ENCODE results near the gene ADAMTSL4. TPM values are rescaled to one million over a fixed set of nuclear protein-coding genes. Genes with fewer than 3 reads are reported as not detected.

ADAMTSL4 gene
- total RNA-seq, 4 donors from 2014 or later, result 5.6 to 30.0 (median 10.7) TPM

GRCh38 chr1:150554086-150554452, 4.9 kb downstream of the ADAMTSL4 start:
- Histone ChIP-seq H3K9me3 (no peaks in the 10 kb centered on the region), H3K36me3 (no peaks in the 10 kb centered on the region), H3K4me3 (no peak overlapping the region), H3K27ac (peak overlapping the region; percentile 8 to 92 (median 90)), H3K4me1 (peaks cover 29 to 31% of the 10 kb centered on the region in 2 donors), H3K27me3 (no peaks in the 10 kb centered on the region)
- TF ChIP-seq POLR2A (IDR thresholded peaks at IDR 0.05) (no peak), CTCF (IDR thresholded peaks at IDR 0.05 in 4 of 5, conservative IDR thresholded peaks at IDR 0.05 in 1 of 5) (no peak)
- DNase-seq (no peak), ATAC-seq (no peak)
- in situ Hi-C loops (cut with MboI; ENCODE audit: low sequenced_read_pairs in 4 of 4), result no loop called here
- intact Hi-C loops (cut with DNase I; ENCODE audit: low total_unique reads), result no loop called here

GRCh38 chr1:150555198-150555970, 6.2 kb downstream of the ADAMTSL4 start:
- TF ChIP-seq POLR2A (IDR thresholded peaks at IDR 0.05), result no peak
- Histone ChIP-seq H3K27ac (no peak overlapping the region), H3K36me3 (no peaks in the 10 kb centered on the region), H3K4me3 (no peak overlapping the region), H3K4me1 (peaks cover 36 to 41% of the 10 kb centered on the region in 2 donors), H3K9me3 (no peaks in the 10 kb centered on the region), H3K27me3 (no peaks in the 10 kb centered on the region)
- intact Hi-C loops (cut with DNase I; ENCODE audit: low total_unique reads) (no loop called here), in situ Hi-C loops (cut with MboI; ENCODE audit: low sequenced_read_pairs in 4 of 4) (loop anchor here in 1 of 4 donors (5.0 kb wide), 1 partner anchor 67 kb away; no protein-coding TSS in a partner anchor)
- ATAC-seq, result no peak
- DNase-seq, result no peak

- no peak overlapping the region for H3K27ac ChIP-seq
- intact Hi-C loops (cut with DNase I; ENCODE audit: low total_unique reads) (no loop called here), in situ Hi-C loops (cut with MboI; ENCODE audit: low sequenced_read_pairs in 4 of 4) (loop anchor here in 1 of 4 donors (5.0 kb wide), 1 partner anchor 66 kb away; no protein-coding TSS in a partner anchor)
- ATAC-seq, result no peak
- H3K4me3 ChIP-seq, result no peak overlapping the region
- DNase-seq, result no peak
- H3K4me1 ChIP-seq, result peaks cover 40 to 41% of the 10 kb centered on the region in 2 donors
- H3K27me3 ChIP-seq, result no peaks in the 10 kb centered on the region
- no peak for TF ChIP-seq CTCF (IDR thresholded peaks at IDR 0.05 in 4 of 5, conservative IDR thresholded peaks at IDR 0.05 in 1 of 5)
- TF ChIP-seq POLR2A (IDR thresholded peaks at IDR 0.05), result no peak
- H3K9me3 ChIP-seq, result no peaks in the 10 kb centered on the region
- H3K36me3 ChIP-seq, result no peaks in the 10 kb centered on the region
These were observed 7.0 kb downstream of the ADAMTSL4 start for GRCh38 chr1:150555971-150556865.

GRCh38 chr1:150557065-150557600, 7.9 kb downstream of the ADAMTSL4 start:
- TF ChIP-seq POLR2A (IDR thresholded peaks at IDR 0.05) (no peak), CTCF (IDR thresholded peaks at IDR 0.05 in 4 of 5, conservative IDR thresholded peaks at IDR 0.05 in 1 of 5) (no peak)
- in situ Hi-C loops (cut with MboI; ENCODE audit: low sequenced_read_pairs in 4 of 4) (loop anchor here in 1 of 4 donors (5.0 kb wide), 1 partner anchor 65 kb away; no protein-coding TSS in a partner anchor), intact Hi-C loops (cut with DNase I; ENCODE audit: low total_unique reads) (no loop called here)
- Histone ChIP-seq H3K27ac (no peak overlapping the region), H3K4me3 (no peak overlapping the region), H3K27me3 (no peaks in the 10 kb centered on the region), H3K4me1 (peaks cover 35 to 36% of the 10 kb centered on the region in 2 donors), H3K9me3 (no peaks in the 10 kb centered on the region), H3K36me3 (no peaks in the 10 kb centered on the region)
- ATAC-seq, result no peak
- no peak for DNase-seq

Measured in gastrocnemius medialis (tissue), 4 donors.